Measurements from ENCODE around the gene SRPRB.

Gene SRPRB

GRCh38 chr3:133831966-133832801 lies 26.6 kb downstream of the SRPRB start:
- ChIA-PET CTCF (interaction anchor here (1.4 kb wide), 1 partner anchor 169 kb away, joined by 3 read pairs; no protein-coding TSS in a partner anchor), POLR2A (ENCODE audit: low non-redundant PET) (no interaction called here)
- no peak overlapping the region for H3K27ac ChIP-seq
- no peak for DNase-seq (ENCODE audit: low spot score)
- no peak for TF ChIP-seq CTCF (conservative IDR thresholded peaks at IDR 0.05; ENCODE audit: low read depth)

GRCh38 chr3:133832802-133833144 lies 27.2 kb downstream of the SRPRB start:
- ChIA-PET CTCF (interaction anchor here (0.6 to 1.4 kb wide), 2 partner anchors 169 to 1462 kb away, joined by 3 to 6 read pairs; no protein-coding TSS in a partner anchor), POLR2A (ENCODE audit: low non-redundant PET) (no interaction called here)
- no peak overlapping the region for H3K27ac ChIP-seq
- TF ChIP-seq CTCF (conservative IDR thresholded peaks at IDR 0.05; ENCODE audit: low read depth), result no peak
- no peak for DNase-seq (ENCODE audit: low spot score)

- CTCF ChIA-PET, result interaction anchor here (0.6 to 1.4 kb wide), 2 partner anchors 170 to 1461 kb away, joined by 3 to 6 read pairs; no protein-coding TSS in a partner anchor
- no peak overlapping the region for H3K27ac ChIP-seq
- TF ChIP-seq CTCF (conservative IDR thresholded peaks at IDR 0.05; ENCODE audit: low read depth), result no peak
- POLR2A ChIA-PET (ENCODE audit: low non-redundant PET), result no interaction called here
- no peak for DNase-seq (ENCODE audit: low spot score)
These were observed 27.7 kb downstream of the SRPRB start for GRCh38 chr3:133833267-133833666.

GRCh38 chr3:133833880-133834620 lies 28.4 kb downstream of the SRPRB start:
- CTCF ChIA-PET, result no interaction called here
- TF ChIP-seq CTCF (conservative IDR thresholded peaks at IDR 0.05; ENCODE audit: low read depth), result no peak
- POLR2A ChIA-PET (ENCODE audit: low non-redundant PET), result no interaction called here
- no peak for DNase-seq (ENCODE audit: low spot score)
- H3K27ac ChIP-seq, result no peak overlapping the region

GRCh38 chr3:133834621-133835417 lies 29.2 kb downstream of the SRPRB start:
- ChIA-PET CTCF (interaction anchor here (0.6 kb wide), 1 partner anchor 348 kb away, joined by 4 read pairs; no protein-coding TSS in a partner anchor), POLR2A (ENCODE audit: low non-redundant PET) (no interaction called here)
- TF ChIP-seq CTCF (conservative IDR thresholded peaks at IDR 0.05; ENCODE audit: low read depth), result no peak
- DNase-seq (ENCODE audit: low spot score), result no peak
- no peak overlapping the region for H3K27ac ChIP-seq

GRCh38 chr3:133835418-133835743 lies 29.8 kb downstream of the SRPRB start:
- DNase-seq (ENCODE audit: low spot score), result no peak
- ChIA-PET CTCF (interaction anchor here (0.6 kb wide), 1 partner anchor 348 kb away, joined by 4 read pairs; no protein-coding TSS in a partner anchor), POLR2A (ENCODE audit: low non-redundant PET) (no interaction called here)
- H3K27ac ChIP-seq, result no peak overlapping the region
- TF ChIP-seq CTCF (conservative IDR thresholded peaks at IDR 0.05; ENCODE audit: low read depth), result no peak
